Vagina (tissue), 2 donors: Measurements from ENCODE around the gene ARAP3.

ENCODE experiments used
- CTCF ChIP-seq, 3 experiments: fragments of 450-650 bp in 2 of 3; fragments of 200-600 bp in 1 of 3; sonication (generic) in 1 of 3; IDR thresholded peaks; one replicate each; pipeline ENCODE4 v1.5.1; 2017 to 2019; ENCODE audit warnings: antibody characterized with exemption in 3 of 3, mild to moderate bottlenecking in 2 of 3, moderate library complexity in 2 of 3
- POLR2AphosphoS5 ChIP-seq, 2 donors: sonication (generic); formaldehyde crosslinking; IDR thresholded peaks; one replicate each; pipeline ENCODE4 v1.9.0; 2017; ENCODE audit warnings: antibody characterized with exemption in 2 of 2, mild to moderate bottlenecking in 2 of 2, low read depth in 1 of 2; ENCODE audit not compliant: insufficient read depth in 1 of 2

- no peak for TF ChIP-seq POLR2AphosphoS5 (IDR thresholded peaks at IDR 0.05; ENCODE audit: insufficient read depth in 1 of 2, low read depth in 1 of 2)
- no peak for TF ChIP-seq CTCF (IDR thresholded peaks at IDR 0.05)
Observed at GRCh38 chr5:141656396-141656795, 25.6 kb downstream of the ARAP3 start.
